ENCODE measurements around the gene UQCRC2. TPM values are rescaled to one million over a fixed set of nuclear protein-coding genes. Genes with fewer than 3 reads are reported as not detected.
"Not testable (repeated sequence)": the region's sequence is repeated elsewhere in the genome, so short reads cannot be mapped to it uniquely, and the experiment has no call there.

Gene UQCRC2
- total and polyA plus RNA-seq, 2 donors (not counting 3 experiments of a cell fraction or from before 2014, with no cell fraction given): 132 to 189 TPM

- intact Hi-C loops (cut with micrococcal nuclease): no loop called here
- Histone ChIP-seq H3K9me3 (replicated peaks; ENCODE audit: control insufficient read depth, insufficient read depth, low read length) (no peaks in the 10 kb centered on the region), H3K9me1 (replicated peaks; ENCODE audit: control insufficient read depth, extremely low read depth, insufficient read depth, low read length) (no peaks in the 10 kb centered on the region), H4K20me1 (replicated peaks; ENCODE audit: control insufficient read depth, extremely low read depth, insufficient read depth, low read length) (no peaks in the 10 kb centered on the region), H3K4me1 (ENCODE audit: control insufficient read depth, extremely low read depth, insufficient read depth, low read length) (peaks cover 47% of the 10 kb centered on the region), H2AFZ (ENCODE audit: low read depth, low read length) (no peak overlapping the region), H3K27me3 (ENCODE audit: control insufficient read depth in 2 of 2, insufficient read depth in 2 of 2, low read length in 2 of 2) (no peaks in the 10 kb centered on the region), H3K36me3 (ENCODE audit: control insufficient read depth in 2 of 2, extremely low read depth in 1 of 2, insufficient read depth in 2 of 2, low read length in 2 of 2) (no peaks in the 10 kb centered on the region), H3K4me3 (replicated peaks in 1 of 3; ENCODE audit: insufficient read depth in 1 of 3, low read depth in 1 of 3, low read length in 3 of 3) (no peak overlapping the region), H3K79me2 (ENCODE audit: control insufficient read depth, insufficient read depth, low read length) (peaks cover 81% of the 10 kb centered on the region), H3K4me2 (ENCODE audit: insufficient read depth, low read length) (no peak overlapping the region), H3K27ac (ENCODE audit: insufficient read depth, low read depth, low read length) (no peak overlapping the region), H3K9ac (replicated peaks; ENCODE audit: extremely low read depth, insufficient read depth, low read length) (no peak overlapping the region)
- FAIRE-seq (no peak), DNase-seq (ENCODE audit: low read depth, low spot score) (no peak)
- no TSS peak for BruUV-seq (replicated peaks)
- dilution Hi-C loops (cut with MboI; ENCODE audit: extremely low pct_ligation_motif_present, low sequenced_read_pairs): no loop called here
- TF ChIP-seq POLR2AphosphoS5 (IDR thresholded peaks at IDR 0.05; ENCODE audit: insufficient read depth, low read depth, low read length): no peak
- no peak for TF ChIP-seq EZH2 (IDR thresholded peaks at IDR 0.05; ENCODE audit: borderline replicate concordance, low read depth, low read length, severe bottlenecking)
- ChIA-PET POLR2A (no interaction called here), CTCF (interaction anchor here (1.6 to 27.0 kb wide), 2 partner anchors 48 to 56 kb away, joined by 3 to 994 read pairs; no protein-coding TSS in a partner anchor)
Measured at GRCh38 chr16:22022151-22022550, 69.0 kb downstream of the UQCRC2 start.

- H3K4me1 ChIP-seq (ENCODE audit: control insufficient read depth, extremely low read depth, insufficient read depth, low read length): peaks cover 59% of the 10 kb centered on the region
- no peaks in the 10 kb centered on the region for H3K9me1 ChIP-seq (replicated peaks; ENCODE audit: control insufficient read depth, extremely low read depth, insufficient read depth, low read length)
- FAIRE-seq: no peak
- intact Hi-C loops (cut with micrococcal nuclease): no loop called here
- H3K79me2 ChIP-seq (ENCODE audit: control insufficient read depth, insufficient read depth, low read length): peaks cover 81% of the 10 kb centered on the region
- POLR2A ChIA-PET: no interaction called here
- no peaks in the 10 kb centered on the region for H4K20me1 ChIP-seq (replicated peaks; ENCODE audit: control insufficient read depth, extremely low read depth, insufficient read depth, low read length)
- H3K27me3 ChIP-seq (ENCODE audit: control insufficient read depth in 2 of 2, insufficient read depth in 2 of 2, low read length in 2 of 2): no peaks in the 10 kb centered on the region
- no peak overlapping the region for H3K9ac ChIP-seq (replicated peaks; ENCODE audit: extremely low read depth, insufficient read depth, low read length)
- no peaks in the 10 kb centered on the region for H3K9me3 ChIP-seq (replicated peaks; ENCODE audit: control insufficient read depth, insufficient read depth, low read length)
- H3K27ac ChIP-seq (ENCODE audit: insufficient read depth, low read depth, low read length): no peak overlapping the region
- DNase-seq (ENCODE audit: low read depth, low spot score): no peak
- dilution Hi-C loops (cut with MboI; ENCODE audit: extremely low pct_ligation_motif_present, low sequenced_read_pairs): no loop called here
- TF ChIP-seq MYC (IDR thresholded peaks at IDR 0.05; ENCODE audit: low read depth, low read length) (no peak), EZH2 (IDR thresholded peaks at IDR 0.05; ENCODE audit: borderline replicate concordance, low read depth, low read length, severe bottlenecking) (no peak), POLR2AphosphoS5 (IDR thresholded peaks at IDR 0.05; ENCODE audit: insufficient read depth, low read depth, low read length) (no peak), GATA2 (IDR thresholded peaks at IDR 0.05; ENCODE audit: insufficient read depth, insufficient read length, low read depth, low read length) (peak; percentile 28), CTCF (IDR thresholded peaks at IDR 0.05; ENCODE audit: extremely low read depth in 1 of 2, insufficient read depth in 1 of 2, low read depth in 1 of 2, low read length in 2 of 2) (no peak)
- BruUV-seq (replicated peaks): no TSS peak
- no peaks in the 10 kb centered on the region for H3K36me3 ChIP-seq (ENCODE audit: control insufficient read depth in 2 of 2, extremely low read depth in 1 of 2, insufficient read depth in 2 of 2, low read length in 2 of 2)
- H2AFZ ChIP-seq (ENCODE audit: low read depth, low read length): no peak overlapping the region
- CTCF ChIA-PET: interaction anchor here (0.6 to 1.6 kb wide), 5 partner anchors 14 to 76 kb away, joined by 3 to 6 read pairs (median 3); no protein-coding TSS in a partner anchor
- H3K4me2 ChIP-seq (ENCODE audit: insufficient read depth, low read length): peak overlapping the region; percentile 34
- H3K4me3 ChIP-seq (replicated peaks in 1 of 3; ENCODE audit: insufficient read depth in 1 of 3, low read depth in 1 of 3, low read length in 3 of 3): no peak overlapping the region
Measured at GRCh38 chr16:22023505-22023904, 70.3 kb downstream of the UQCRC2 start.

DNA sequence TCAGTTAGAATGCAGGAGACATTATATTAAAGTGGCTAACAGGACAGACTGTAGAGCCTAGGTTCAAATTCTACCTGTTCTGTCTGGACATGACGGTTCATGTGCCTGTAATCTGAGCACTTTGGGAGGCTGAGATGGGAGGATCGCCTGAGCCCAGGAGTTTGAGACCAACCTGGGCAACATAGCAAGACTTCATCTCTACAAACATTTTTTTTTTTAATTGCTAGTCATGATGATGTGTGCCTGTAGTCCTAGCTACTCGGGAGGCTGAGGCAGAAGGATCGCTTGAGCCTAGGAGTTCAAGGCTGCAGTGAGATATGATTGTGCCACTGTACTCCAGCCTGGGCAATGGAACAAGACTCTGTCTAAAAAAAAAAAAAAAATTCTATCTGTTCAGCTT is 71.6 kb downstream of the UQCRC2 start:
- H3K9ac ChIP-seq (replicated peaks; ENCODE audit: extremely low read depth, insufficient read depth, low read length); H4K20me1 ChIP-seq (replicated peaks; ENCODE audit: control insufficient read depth, extremely low read depth, insufficient read depth, low read length); H3K27me3 ChIP-seq (ENCODE audit: control insufficient read depth in 2 of 2, insufficient read depth in 2 of 2, low read length in 2 of 2); intact Hi-C loops (cut with micrococcal nuclease); dilution Hi-C loops (cut with MboI; ENCODE audit: extremely low pct_ligation_motif_present, low sequenced_read_pairs); FAIRE-seq; H3K4me3 ChIP-seq (replicated peaks in 1 of 3; ENCODE audit: insufficient read depth in 1 of 3, low read depth in 1 of 3, low read length in 3 of 3); H3K9me1 ChIP-seq (replicated peaks; ENCODE audit: control insufficient read depth, extremely low read depth, insufficient read depth, low read length); H3K9me3 ChIP-seq (replicated peaks; ENCODE audit: control insufficient read depth, insufficient read depth, low read length); H2AFZ ChIP-seq (ENCODE audit: low read depth, low read length); DNase-seq (ENCODE audit: low read depth, low spot score); BruUV-seq (replicated peaks); H3K36me3 ChIP-seq (ENCODE audit: control insufficient read depth in 2 of 2, extremely low read depth in 1 of 2, insufficient read depth in 2 of 2, low read length in 2 of 2): not testable (repeated sequence)
- CTCF ChIA-PET: interaction anchor here (1.1 to 4.2 kb wide), 3 partner anchors 16 to 53 kb away, joined by 3 to 59 read pairs (median 5); partner anchors contain the start of gene MOSMO
- Histone ChIP-seq H3K4me1 (ENCODE audit: control insufficient read depth, extremely low read depth, insufficient read depth, low read length) (peaks cover 61% of the 10 kb centered on the region), H3K4me2 (ENCODE audit: insufficient read depth, low read length) (peak overlapping the region; percentile 61), H3K79me2 (ENCODE audit: control insufficient read depth, insufficient read depth, low read length) (peaks cover 81% of the 10 kb centered on the region), H3K27ac (ENCODE audit: insufficient read depth, low read depth, low read length) (peak overlapping the region; percentile 93)
- POLR2A ChIA-PET: interaction anchor here (0.7 kb wide), 1 partner anchor 156 kb away, joined by 6 read pairs; no protein-coding TSS in a partner anchor

Measured in endothelial cell of umbilical vein (primary cell).